ENCODE measurements around the gene ACBD6. TPM values are rescaled to one million over a fixed set of nuclear protein-coding genes. Genes with fewer than 3 reads are reported as not detected.

ACBD6 gene
- total RNA-seq, 4 donors from 2014 or later, result 26.4 to 34.6 (median 31.5) TPM

DNA sequence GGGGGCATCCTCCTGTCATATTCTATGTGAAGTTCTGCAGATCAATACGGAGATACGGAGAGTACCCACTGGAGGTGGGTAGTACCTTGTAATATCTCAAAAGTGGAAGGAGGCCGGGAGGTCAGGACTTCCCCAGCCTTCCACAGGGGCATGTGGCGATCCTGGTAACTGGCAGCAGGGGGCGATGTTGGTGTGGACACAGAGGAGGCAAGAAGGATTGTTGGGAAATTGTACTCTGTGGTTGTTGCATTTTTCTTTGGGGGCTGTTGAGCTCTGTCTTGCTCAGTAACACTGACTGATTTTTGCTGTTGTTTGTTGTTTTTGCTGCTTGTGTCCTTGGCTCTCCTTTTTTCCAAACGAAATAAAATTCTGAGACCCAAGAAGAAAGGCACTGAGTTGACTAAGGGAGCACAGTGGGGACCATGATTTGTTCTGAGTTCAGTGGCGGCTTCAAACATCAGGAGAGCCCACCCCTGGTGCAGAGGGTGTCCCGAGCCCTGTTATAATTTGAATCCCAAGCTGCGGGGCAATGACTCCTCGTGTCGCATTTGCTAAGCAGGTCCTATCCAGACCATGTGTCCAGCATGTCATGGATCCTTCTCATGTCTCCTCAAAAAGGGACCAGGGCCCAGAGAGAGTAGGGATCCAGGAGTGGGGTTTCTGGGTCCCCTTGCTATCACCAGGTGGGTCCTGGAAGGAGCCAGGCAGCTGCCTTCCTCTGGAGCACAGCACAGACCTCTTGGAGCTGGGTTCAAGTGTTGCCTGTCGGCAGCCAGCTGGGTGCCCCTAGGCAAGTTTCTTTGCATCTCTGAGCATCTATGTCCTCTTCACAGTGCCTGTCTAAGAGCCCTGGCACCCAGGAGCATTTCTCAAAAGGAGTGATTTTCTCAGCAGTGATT, 249.5 kb downstream of the ACBD6 start:
- TF ChIP-seq, protein P1, sequence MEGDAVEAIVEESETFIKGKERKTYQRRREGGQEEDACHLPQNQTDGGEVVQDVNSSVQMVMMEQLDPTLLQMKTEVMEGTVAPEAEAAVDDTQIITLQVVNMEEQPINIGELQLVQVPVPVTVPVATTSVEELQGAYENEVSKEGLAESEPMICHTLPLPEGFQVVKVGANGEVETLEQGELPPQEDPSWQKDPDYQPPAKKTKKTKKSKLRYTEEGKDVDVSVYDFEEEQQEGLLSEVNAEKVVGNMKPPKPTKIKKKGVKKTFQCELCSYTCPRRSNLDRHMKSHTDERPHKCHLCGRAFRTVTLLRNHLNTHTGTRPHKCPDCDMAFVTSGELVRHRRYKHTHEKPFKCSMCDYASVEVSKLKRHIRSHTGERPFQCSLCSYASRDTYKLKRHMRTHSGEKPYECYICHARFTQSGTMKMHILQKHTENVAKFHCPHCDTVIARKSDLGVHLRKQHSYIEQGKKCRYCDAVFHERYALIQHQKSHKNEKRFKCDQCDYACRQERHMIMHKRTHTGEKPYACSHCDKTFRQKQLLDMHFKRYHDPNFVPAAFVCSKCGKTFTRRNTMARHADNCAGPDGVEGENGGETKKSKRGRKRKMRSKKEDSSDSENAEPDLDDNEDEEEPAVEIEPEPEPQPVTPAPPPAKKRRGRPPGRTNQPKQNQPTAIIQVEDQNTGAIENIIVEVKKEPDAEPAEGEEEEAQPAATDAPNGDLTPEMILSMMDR (IDR thresholded peaks at IDR 0.05; ENCODE audit: low read depth), result no peak

GRCh38 chr1:180251526-180252305, 250.7 kb downstream of the ACBD6 start:
- TF ChIP-seq, protein P1 (IDR thresholded peaks at IDR 0.05; ENCODE audit: low read depth), result no peak

DNA sequence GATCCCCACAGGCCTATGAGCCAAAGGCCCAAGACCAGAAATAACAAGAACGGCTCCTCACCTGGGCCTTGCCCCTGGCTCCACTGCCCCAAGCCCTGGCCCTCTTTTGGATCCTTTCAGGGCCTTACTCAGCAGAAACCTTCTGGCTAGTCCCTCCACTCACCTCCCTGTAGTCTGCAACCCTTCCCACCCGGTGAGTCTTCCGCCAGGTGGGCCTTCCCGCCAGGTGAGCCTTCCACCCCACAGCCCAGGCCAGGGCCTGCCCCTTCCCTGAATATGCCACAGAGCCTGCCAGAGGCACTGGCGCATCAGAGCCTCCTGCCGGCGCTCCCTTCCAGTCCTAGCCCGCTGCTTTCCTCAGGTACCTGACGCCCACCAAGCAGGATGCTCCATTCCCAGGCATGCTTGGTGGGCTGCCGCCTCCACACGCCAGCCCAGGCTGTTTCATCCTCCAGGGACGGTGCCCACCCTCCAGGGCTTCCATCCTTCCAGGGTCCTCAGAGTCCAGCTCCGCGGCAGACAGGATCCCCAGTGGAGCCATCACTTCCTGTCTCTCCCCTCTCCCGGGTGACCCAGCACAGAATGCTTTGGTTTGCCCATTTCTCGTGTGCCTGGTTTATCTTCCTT, 251.4 kb downstream of the ACBD6 start:
- TF ChIP-seq, protein P1 (IDR thresholded peaks at IDR 0.05; ENCODE audit: low read depth), result no peak

DNA sequence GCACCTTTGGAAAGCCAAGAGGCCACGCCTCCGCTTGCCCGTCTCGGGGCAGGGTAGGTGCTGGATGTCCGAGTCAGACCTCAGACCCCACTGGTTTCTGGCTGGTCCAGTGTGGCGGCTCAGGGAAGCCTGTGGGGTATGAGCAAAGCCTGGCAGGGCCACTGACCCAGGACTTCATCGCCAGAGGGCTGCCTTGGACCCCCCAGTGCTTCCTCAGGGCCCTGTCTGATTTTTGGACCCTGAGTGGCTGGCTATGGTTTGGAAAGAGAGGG, 251.9 kb downstream of the ACBD6 start:
- TF ChIP-seq, protein P1 (IDR thresholded peaks at IDR 0.05; ENCODE audit: low read depth), result no peak

GRCh38 chr1:180249725-180250498, 252.5 kb downstream of the ACBD6 start:
- TF ChIP-seq, protein P1 (IDR thresholded peaks at IDR 0.05; ENCODE audit: low read depth), result no peak

DNA sequence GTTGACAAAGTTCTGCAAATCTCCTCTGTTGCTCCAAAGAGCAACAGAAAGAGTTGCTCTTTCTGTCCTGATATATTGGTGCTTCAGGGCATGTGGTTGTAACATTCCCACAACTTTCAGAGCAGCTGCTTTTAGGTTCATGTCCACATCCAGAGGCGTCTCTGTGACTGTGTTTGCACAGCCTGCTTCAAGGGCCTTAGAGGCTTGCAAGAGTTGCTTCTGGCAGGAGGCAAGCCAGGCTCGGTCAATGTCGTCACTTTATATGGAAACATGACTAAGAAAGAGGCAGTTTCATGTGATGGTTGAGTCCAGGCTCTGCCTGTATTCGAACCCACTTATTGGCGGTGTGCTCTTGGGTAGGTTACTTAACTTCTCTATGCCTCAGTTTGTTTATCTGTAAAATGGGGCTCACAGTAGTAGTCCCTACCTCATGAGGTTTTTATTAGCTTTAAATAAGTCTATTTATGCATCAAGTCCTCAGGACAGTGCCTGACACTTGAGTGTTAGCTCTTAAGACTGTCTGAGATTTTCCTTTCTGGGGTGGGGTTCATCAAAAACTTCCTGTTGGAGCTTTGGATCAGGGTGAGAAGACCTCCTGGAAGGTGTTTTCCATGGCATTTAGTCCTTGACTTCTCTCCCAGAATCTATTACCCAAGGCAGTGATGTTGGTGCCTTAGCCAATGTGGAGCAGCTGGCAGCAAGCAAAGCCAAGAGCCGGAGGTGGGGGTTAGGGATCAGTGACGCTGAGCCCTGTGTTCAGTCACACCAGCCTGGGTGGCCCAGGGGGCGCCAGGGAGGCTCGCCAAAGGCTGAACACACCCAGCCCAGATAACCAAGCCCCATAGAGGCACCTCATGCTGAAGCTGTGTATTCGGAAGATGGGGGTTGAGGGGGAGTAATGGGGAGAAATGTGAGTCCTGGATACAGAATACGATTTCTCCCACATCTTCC, 253.4 kb downstream of the ACBD6 start:
- TF ChIP-seq, protein P1 (IDR thresholded peaks at IDR 0.05; ENCODE audit: low read depth), result no peak
